ENCODE data around the gene HTR1D.
"Not testable (repeated sequence)": the region's sequence is repeated elsewhere in the genome, so short reads cannot be mapped to it uniquely, and the experiment has no call there.

HTR1D gene

DNA sequence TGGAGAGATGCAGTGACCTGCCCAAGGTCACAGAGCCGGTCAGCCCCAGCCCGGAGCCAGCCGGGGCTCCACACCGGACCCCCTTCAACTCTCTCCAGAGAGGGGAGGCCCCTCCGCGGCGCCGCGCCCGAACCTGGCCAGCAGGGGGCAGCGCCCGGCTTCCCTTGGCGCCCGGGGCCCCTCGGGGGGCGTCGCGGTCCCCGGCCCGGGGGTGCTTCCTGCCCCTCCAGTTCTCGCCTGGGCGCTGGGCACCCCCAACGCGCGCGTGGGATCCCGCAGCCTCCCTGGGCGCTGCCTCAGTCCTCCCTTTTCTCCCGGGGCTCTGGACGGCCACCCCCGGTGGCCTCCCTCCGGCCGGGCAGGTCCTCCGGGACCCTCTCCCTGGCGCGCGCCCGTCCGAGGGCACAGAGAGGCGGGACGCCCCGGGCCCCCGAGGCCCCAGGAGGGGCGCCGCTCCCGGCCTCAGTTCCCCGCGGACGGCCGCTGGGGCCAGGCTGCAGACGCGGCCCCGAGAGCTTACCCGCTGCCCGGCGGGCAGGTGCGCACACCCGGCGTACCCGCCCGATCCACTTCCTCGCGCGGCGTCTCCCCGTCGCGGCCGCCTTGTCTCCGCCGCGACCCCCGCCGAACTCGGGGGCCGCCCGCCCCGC lies 406 bp downstream of the HTR1D start:
- no peak for DNase-seq

DNA sequence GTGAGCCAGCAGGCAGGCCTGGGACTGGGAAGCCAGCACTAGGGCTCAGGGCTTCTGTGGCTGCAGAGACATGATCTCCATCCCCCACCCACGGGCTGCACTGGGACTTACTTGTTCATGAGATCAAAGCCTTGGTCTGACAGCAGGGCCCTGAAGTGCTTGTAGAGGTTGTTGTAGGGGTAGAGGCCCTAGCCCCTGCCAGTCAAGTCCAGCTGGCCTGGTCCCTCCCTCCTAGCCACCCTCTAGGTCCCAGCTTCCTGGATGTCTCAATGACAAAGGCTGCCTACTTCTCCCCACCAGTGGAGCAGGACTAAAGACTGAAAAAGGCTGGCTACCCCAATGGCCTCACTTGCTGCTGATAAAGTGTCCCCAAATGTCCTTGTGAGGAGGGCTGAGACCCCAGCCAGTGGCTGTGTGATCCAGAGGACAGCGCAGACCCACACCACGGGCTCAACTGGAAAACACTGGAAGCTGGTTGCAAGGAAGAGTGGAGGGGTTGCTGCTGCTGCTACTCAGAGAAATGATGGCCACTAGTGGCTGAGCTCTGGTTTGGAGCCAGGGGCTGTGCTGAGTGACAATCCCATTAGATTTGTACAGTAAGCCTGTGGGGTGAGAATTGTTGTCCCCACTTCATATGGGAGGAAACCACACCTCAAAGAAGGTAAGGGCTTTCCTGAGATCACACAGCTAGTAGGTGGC lies 1.4 kb downstream of the HTR1D start:
- DNase-seq: no peak

DNA sequence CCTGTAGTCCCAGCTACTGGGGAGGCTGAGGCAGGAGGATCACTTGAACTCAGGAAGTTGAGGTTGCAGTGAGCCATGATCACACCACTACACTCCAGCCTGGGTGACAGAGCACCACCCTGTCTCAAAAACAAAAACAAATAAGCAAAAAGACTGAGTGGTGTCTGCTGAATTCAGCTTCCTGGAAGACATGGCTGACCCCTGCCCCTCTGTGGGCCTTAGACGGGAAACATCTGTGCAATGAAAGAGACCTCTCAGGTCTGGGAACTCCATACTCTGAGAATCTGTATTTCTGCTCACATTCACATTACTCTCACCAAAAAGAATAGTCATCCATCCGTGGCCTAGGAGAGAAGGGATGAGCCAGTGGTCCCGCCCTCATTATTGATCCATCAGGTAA lies 2.0 kb downstream of the HTR1D start:
- DNase-seq: no peak

DNA sequence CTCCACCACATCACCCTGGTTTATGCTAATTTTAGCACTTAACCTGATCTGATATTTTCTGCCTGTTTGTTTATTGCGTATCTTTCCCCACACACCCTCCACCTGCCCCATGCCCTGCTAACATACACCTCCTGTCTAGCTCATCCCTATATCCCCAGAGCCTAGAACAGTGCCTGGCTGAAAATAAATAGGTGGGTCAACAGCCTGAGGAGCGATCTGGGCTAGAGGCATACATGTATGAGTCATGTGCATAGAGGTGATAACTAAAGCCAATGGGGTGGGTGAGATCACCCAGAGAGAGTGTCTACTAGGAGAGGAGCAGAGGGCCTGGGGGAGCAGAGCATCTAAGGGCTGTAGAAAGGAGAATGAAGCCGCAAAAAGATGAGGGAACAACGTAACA lies 2.7 kb downstream of the HTR1D start:
- no peak for DNase-seq

DNA sequence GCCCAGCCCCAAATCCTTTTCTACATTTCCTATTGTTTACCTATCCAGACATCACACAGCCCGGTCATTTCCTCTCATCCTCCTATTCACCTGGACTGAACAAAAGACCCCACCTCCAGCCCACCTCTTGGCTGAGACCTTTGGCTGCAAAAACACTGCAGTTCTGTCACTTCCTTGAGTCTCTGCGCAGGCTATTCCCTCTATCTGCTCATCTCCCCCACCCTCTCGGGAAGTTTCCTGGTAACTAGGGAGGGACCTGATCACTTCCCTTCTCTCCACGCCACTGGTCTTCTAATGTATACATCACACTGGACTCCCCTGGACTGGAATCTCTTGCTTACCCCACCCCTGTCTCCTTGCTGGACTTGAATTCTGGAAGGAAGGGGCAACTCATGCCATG lies 5.3 kb downstream of the HTR1D start:
- no peak for DNase-seq

DNA sequence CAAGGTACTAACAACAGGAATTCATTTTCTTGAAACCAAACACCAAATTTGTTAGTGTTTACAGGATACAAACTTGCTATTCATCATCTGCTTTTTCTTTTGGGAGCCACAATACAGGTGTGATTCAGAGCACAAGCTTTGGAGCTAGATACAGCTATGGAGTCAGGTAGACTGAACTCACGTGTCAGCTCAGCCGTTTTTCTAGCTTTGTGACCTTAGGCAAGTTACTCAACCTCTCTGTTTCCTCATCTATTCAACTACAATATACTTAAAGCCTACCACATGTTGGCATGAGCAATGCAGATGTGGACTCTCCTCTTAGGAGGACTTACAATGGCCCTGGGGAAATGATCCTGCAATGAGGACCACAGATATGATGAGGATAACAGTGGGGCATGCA lies 6.3 kb downstream of the HTR1D start:
- no peak for DNase-seq

DNA sequence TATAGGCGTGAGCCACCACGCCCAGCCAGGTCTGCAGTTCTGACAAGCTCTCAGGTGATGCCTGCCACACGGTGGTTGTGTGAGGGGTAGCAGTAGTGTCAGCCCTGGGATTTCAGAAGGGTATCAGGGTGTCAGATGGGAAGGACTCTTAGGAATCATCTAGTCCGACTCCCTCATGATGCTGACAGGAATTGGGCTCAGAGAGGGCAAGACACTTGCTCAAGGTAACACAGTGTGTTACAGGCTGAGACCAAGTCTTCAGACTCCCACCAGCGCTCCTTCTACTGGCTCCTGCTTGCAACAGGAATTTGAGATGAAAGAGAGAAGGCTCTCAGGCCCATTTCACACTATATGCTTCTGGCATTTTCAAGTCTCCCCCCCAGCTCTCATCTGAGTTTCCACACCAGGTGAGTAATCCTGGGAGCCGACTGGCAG lies 6.9 kb downstream of the HTR1D start:
- DNase-seq: no peak

DNA sequence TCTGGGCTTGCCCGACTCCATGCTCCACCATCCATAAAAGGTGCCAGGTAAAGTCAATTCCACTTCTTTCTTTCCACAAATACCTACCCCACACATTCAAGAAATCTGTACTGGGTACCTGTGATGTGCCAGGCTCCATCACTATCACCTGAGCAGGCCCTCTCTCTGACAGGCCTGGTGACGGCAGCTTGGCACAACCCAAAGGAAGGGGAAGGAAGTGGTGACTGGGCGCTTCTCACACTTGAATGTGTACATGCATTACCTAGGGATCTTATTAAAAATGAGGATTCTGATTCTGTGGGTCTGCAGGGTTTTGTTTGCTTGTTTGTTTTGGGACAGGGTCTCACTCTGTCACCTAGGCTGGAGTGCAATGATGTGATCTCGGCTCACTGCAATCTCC lies 7.5 kb downstream of the HTR1D start:
- DNase-seq: no peak

DNA sequence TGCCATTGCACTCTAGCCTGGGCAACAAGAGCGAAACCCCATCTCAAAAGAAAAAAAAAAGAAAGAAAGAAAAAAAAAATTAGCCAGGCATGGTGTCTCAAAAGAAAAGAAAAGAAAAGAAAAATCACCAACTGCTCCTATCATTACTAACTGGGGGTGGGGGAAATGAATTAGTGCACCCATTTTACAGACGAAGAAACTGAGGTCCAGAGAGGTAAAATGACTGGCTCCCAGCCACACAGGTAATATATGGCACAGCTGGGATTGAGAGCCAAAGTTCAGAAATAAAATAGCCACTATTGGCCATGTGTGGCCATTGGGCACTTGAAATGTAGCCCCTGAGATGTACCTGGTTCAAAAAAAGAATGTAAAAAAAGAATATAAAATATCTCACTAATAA lies 8.8 kb downstream of the HTR1D start:
- no peak for DNase-seq

DNA sequence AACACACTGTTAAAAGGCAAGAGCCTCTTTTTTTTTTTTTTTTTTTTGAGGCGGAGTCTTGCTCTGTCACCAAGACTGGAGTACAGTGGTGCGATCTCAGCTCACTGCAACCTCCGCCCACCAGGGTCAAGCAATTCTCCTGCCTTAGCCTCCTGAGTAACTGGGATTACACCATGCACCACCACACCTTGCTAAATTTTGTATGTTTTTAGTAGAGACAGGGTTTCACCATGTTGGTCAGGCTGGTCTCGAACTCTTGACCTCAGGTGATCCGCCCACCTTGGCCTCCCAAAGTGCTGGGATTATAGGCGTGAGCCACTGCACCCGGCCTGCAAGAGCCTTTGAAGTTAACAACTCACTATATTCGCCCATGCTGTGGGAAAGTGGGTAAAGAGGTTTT lies 9.6 kb downstream of the HTR1D start:
- DNase-seq: not testable (repeated sequence)

DNA sequence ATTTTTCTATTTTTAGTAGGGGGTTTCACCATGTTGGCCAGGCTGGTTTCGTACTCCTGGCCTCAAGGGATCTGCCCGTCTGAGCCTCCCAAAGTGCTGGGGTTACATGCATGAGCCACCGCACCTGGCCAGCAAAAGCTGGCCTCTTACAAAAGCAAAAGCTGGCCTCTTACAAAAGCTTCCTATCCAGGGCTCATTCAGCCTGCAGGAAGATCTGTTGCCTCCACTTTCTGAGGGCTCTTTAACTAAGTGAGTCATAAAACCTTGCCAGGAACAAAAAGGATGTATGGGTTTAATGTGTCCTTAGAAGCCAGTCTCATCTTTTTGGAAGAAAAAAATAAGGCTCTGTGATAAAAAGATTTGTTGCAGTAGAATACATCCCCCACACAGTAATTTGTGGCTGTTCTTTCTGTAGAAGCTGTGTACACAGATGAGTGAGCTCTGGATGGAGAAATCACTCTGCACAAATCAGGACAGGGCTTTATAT lies 15.0 kb downstream of the HTR1D start:
- DNase-seq: peak; percentile 57

DNA sequence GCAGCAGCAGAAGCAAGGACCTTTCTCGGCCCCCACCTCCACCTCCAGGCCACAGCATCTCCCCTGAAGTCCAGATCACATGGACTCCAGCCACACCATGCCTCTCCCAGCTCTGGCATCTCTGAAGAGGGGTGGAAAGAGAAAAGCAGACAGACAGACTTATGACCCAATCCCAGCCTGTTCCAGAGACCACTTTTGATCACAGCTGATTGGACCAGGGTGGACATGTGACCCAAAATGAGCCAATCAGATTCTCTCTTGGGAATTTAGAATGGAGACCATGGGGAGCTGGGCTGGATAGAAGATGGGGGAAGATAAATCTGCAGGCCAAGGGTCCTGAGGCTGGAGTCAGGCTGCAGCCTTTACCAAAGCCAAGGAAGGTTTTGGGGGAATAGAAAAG lies 16.4 kb downstream of the HTR1D start:
- DNase-seq: no peak

DNA sequence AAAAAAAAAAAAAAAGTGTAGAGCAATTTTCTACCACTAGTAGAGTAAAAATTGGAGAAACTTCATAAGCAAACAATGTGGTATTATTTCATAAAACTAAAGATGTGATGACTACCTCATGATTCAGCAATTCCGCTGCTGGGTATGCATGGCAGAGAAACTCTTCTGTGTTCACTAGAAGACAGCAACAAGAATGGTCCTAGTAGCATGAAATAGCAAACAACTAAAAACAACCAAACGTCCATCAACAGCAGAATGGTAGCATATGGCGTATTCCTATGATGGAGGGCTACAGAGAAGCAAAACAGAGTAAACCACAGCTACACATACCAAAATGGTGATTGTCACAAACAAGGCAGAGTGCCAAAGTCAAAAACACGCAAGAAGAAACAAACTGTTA lies 18.9 kb downstream of the HTR1D start:
- DNase-seq: no peak

DNA sequence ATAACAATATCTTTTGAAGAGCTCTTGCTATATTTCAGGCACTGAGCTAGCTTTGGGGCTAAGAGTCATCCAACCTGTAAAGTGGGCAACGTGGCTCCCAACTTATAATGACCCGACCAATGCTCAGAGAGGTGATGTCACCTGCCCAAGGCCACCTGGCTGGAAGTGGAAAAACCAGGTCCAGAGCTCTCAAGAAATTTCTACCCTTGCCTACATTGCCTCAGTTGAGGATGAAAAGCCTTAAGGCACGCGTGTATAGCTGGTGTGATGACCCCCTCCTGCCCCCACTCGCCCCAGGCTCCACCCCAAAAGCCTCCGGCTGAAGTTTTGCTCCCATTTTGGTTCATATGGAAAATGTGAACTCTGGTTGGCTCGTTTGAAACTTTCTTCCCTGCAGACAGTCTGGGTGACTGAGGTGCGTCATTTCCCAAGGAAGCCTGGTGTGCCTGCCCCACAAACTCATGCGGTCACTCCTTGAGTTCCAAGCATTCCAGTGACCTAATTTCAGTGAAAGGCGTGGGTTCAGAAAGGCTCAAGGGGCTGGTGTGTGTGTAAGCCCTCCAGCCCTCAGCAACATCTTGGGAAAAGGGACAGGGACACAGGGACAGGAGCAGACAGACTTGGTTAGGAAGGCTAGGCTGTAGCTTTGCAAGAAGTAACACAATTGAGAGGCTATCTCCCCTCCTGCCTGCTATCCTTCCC lies 20.5 kb downstream of the HTR1D start:
- DNase-seq: no peak

DNA sequence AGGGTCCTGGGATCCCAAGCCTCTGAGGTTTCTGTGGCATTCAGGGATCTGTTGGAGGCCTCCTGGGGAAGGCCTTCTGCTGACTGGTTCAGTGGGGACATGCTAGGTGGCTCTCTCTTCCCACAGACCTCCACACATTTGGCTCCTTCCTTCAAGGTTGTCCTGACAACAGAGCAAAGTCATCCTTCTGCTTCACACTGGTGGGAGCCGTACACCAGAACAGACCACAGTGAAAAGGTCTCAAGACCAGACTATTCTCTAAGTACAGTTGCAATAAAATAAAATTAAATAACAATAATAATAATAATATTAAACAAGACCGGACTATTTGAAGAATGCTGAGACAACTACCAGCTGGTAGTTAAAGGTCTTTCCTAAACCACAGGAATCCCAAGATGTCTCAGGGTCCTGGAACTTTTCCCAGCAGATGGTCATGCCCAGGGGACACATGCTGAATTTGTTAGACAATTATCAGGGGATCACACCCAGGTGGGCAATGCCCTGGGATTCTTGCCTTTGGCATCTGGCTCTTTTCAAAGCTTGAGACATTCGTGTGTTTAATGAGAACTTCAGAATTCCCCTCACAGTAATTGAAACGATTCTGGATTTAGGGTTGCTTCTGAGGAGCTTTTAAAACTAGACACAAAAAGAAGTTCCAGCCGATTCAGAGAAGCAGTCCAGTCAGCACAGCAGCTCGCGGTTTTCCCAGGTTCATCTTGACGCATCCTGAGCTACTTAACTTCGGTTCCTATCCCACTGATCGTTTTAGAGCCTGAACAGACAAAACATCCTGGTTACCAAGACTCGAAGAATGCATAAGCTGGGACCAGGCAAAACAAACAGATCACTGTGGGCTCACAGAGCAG lies 22.9 kb downstream of the HTR1D start:
- DNase-seq: no peak

DNA sequence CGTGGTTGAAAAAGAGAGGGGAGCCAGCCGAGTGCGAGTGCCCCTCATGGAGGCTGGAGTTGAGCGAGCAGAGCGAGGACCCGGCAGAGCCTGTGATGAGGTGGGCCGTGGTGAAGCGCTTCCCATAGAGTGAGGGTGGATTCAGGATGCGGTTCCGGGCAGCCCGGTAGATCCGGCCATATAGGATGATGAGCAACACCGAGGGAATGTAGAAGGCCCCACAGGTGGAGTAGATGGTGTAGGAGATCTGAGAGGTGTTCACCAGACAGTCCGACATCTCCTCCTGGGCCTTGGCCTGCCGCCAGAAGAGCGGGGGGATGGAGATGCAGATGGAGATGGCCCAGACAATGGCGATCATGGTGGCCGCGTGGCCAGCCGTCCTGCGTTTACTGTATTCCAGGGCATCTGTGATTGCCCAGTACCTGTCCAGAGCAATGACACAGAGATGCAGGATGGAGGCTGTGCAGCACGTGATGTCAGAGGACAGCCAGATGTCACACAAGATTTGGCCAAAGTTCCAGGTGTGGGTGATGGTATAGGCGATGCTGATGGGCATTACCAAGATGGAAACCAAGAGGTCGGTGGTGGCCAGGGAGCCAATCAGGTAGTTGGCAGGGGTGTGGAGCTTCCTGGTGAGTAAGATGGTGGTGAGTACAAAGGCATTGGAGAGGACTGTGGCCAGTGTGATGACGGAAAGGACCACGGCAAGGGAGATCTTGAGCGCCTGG lies 23.7 kb downstream of the HTR1D start:
- no peak for DNase-seq

DNA sequence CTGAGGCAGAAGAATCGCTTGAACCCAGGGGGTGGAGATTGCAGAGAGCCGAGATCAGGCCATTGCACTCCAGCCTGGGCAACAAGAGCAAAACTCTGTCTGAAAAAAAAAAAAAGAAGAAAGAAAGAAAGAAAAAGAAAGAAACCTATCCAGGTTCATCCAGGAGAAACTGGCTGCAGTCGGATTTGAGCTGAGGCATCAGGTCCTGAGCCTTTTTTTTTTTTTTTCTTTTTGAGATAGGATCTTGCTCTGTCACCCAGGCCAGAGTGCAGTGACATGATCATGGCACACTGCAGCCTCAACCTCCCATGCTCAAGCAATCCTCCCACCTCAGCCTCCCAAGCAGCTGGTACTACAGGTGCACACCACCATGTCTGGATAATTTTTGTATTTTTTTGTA lies 26.1 kb downstream of the HTR1D start:
- DNase-seq: no peak

DNA sequence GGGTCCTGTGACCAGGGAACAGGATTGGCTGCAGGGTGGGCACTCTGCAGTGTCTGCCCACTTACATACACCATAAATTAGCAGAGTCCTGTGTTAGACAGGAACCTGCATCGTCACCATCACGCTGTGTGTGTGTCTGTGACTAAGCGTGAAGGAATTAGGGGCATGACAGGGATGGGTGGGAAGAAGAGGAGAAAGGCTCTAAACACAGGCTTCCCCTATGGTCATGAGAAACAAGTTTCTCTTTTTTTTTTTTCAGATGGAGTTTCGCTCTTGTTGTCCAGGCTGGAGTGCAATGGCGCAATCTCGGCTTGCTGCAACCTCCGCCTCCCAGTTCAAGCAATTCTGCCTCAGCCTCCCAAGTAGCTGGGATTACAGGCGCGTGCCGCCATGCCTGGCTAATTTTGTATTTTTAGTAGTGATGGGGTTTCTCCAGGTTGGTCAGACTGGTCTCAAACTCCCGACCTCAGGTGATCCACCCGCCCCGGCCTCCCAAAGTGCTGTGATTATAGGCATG lies 28.3 kb downstream of the HTR1D start:
- DNase-seq: not testable (repeated sequence)

DNA sequence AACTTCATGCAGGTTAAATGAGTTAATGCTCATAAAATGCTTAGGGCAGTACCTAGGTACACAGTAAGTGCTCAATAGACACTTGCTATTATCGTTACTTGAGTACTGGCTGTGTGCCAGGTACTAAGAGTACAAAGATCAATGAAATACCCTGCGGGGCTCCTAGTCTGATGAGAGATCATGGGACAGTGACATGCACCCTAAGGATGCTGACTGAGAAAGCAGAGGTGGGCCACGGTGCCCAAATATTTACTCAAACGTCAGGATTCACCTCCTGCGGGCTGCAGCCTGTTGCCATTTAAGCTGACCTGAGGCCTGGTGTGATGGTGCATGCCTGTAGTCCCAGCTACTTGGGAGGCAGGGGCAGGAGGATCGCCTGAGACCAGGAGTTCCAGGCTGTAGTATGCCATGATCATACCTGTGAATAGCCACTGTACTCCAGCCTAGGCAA lies 28.8 kb downstream of the HTR1D start:
- peak; percentile 16 for DNase-seq

DNA sequence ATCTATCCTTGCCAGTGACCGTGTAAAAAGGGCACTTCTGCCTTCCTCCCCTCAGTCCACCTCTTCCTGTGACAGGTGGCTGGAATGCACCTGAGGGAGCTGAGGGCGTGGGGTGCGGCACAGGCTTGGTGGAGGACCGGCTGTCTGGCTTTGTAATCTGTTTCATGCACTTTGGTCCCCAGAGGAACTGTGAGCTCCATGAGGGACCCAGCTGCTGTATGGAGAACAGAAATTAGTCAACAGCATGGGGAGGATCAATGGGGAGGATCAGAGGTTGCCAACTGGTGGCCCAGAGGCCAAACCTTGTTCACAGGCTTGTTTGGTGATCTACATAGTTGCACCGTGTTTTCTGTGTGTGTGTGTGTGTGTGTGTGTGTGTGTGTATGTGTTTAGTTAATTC lies 29.7 kb downstream of the HTR1D start:
- DNase-seq: no peak

DNA sequence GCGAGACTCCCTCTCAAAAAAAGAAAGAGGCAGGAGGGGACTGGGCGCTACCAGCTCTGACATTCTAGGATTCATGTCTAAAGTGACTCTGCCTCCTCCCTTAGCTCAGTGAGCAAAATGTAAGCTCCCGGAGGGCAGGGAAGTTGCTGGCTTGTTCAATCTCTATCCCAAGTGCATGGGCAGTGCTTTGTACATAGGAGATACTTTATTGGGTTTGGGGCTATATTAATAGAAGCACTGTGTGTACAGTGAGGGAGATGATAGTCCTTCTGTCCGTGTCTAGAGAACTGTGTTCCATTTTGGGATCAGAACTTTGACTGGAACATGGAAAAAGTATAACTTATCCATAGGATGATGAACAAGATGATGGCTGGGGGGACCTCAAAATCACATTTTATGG lies 31.9 kb downstream of the HTR1D start:
- no peak for DNase-seq

Data from DMS153 (cell line).